Upper lobe of right lung (tissue), 1 donor: ENCODE results near the gene ABR. TPM values are rescaled to one million over a fixed set of nuclear protein-coding genes. Genes with fewer than 3 reads are reported as not detected.

Experiments used
- ATAC-seq: fragments of 200-7000 bp; cut with Tn5 transposase; one replicate; pipeline ENCODE4 v1.9.1; 2020; ENCODE audit warnings: mild to moderate bottlenecking, moderate library complexity
- DNase-seq: peaks from one replicate; pipeline ENCODE4 v3.0.0-alpha.2; 2020
- H3K27ac ChIP-seq: fragments of 200-600 bp; one replicate; pipeline ENCODE4 v1.8.0; 2022
- H3K27me3 ChIP-seq: fragments of 200-600 bp; one replicate; pipeline ENCODE4 v1.8.0; 2022; ENCODE audit warnings: mild to moderate bottlenecking
- H3K36me3 ChIP-seq: fragments of 200-600 bp; one replicate; pipeline ENCODE4 v1.8.0; 2022
- H3K4me1 ChIP-seq: fragments of 200-600 bp; one replicate; pipeline ENCODE4 v1.8.0; 2022
- H3K4me3 ChIP-seq: fragments of 200-600 bp; one replicate; pipeline ENCODE4 v1.8.0; 2022; ENCODE audit warnings: mild to moderate bottlenecking
- H3K9me3 ChIP-seq: fragments of 200-600 bp; one replicate; pipeline ENCODE4 v1.8.0; 2022
- intact Hi-C: fragments of 100-400 bp; cut with DNase I; formaldehyde crosslinking; loops from one replicate; pipeline ENCODE4 v1.11.0; 2022
- total RNA-seq: library from RNA; stranded (reverse); fragmentation: NEBNext Ultra II Directional; extraction: Animal tissue kit (Norgen Biotek cat#: 25700); gene quantifications from one replicate; pipeline ENCODE4 v1.2.1, GENCODE V29; 2021
- TF ChIP-seq, protein P1 (sequence below): fragments of 200-600 bp; IDR thresholded peaks from one replicate; pipeline ENCODE4 v1.8.0; 2022; ENCODE audit warnings: antibody characterized with exemption
- donor health status: DM: no; HTN: yes; CAD: no; lungs with severe emphysema.

Gene ABR
- total RNA-seq, 1 donor from 2014 or later: 185 TPM

GRCh38 chr17:1059131-1059795 is 120.5 kb downstream of the ABR start:
- Histone ChIP-seq H3K4me3 (no peak overlapping the region), H3K27ac (no peak overlapping the region), H3K36me3 (peaks cover 61% of the 10 kb centered on the region), H3K9me3 (no peaks in the 10 kb centered on the region), H3K4me1 (no peaks in the 10 kb centered on the region), H3K27me3 (no peaks in the 10 kb centered on the region)
- TF ChIP-seq, protein P1, sequence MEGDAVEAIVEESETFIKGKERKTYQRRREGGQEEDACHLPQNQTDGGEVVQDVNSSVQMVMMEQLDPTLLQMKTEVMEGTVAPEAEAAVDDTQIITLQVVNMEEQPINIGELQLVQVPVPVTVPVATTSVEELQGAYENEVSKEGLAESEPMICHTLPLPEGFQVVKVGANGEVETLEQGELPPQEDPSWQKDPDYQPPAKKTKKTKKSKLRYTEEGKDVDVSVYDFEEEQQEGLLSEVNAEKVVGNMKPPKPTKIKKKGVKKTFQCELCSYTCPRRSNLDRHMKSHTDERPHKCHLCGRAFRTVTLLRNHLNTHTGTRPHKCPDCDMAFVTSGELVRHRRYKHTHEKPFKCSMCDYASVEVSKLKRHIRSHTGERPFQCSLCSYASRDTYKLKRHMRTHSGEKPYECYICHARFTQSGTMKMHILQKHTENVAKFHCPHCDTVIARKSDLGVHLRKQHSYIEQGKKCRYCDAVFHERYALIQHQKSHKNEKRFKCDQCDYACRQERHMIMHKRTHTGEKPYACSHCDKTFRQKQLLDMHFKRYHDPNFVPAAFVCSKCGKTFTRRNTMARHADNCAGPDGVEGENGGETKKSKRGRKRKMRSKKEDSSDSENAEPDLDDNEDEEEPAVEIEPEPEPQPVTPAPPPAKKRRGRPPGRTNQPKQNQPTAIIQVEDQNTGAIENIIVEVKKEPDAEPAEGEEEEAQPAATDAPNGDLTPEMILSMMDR: no peak
- ATAC-seq (no peak), DNase-seq (no peak)
- intact Hi-C loops: no loop called here

GRCh38 chr17:1058423-1059130 is 121.2 kb downstream of the ABR start:
- Histone ChIP-seq H3K9me3 (no peaks in the 10 kb centered on the region), H3K36me3 (peaks cover 68% of the 10 kb centered on the region), H3K27me3 (no peaks in the 10 kb centered on the region), H3K4me3 (no peak overlapping the region), H3K27ac (no peak overlapping the region), H3K4me1 (no peaks in the 10 kb centered on the region)
- ATAC-seq (peak; percentile 78), DNase-seq (peak; percentile 88)
- TF ChIP-seq, protein P1: peak; percentile 73
- intact Hi-C loops: no loop called here

- peaks cover 68% of the 10 kb centered on the region for H3K36me3 ChIP-seq
- H3K4me3 ChIP-seq: no peak overlapping the region
- no peaks in the 10 kb centered on the region for H3K4me1 ChIP-seq
- intact Hi-C loops: no loop called here
- no peak for DNase-seq
- no peak for ATAC-seq
- no peaks in the 10 kb centered on the region for H3K9me3 ChIP-seq
- TF ChIP-seq, protein P1: no peak
- no peaks in the 10 kb centered on the region for H3K27me3 ChIP-seq
- H3K27ac ChIP-seq: no peak overlapping the region
These were observed 123.0 kb downstream of the ABR start for GRCh38 chr17:1056761-1057160.

- H3K27ac ChIP-seq: no peak overlapping the region
- peak; percentile 62 for ATAC-seq
- H3K4me3 ChIP-seq: no peak overlapping the region
- H3K36me3 ChIP-seq: peaks cover 65% of the 10 kb centered on the region
- intact Hi-C loops: no loop called here
- no peaks in the 10 kb centered on the region for H3K27me3 ChIP-seq
- H3K9me3 ChIP-seq: no peaks in the 10 kb centered on the region
- H3K4me1 ChIP-seq: no peaks in the 10 kb centered on the region
- TF ChIP-seq, protein P1: peak; percentile 76
- no peak for DNase-seq
These were observed 123.8 kb downstream of the ABR start for GRCh38 chr17:1055751-1056645.

GRCh38 chr17:1055231-1055630 is 124.5 kb downstream of the ABR start:
- ATAC-seq (no peak), DNase-seq (no peak)
- Histone ChIP-seq H3K9me3 (no peaks in the 10 kb centered on the region), H3K4me3 (no peak overlapping the region), H3K27ac (no peak overlapping the region), H3K36me3 (peaks cover 65% of the 10 kb centered on the region), H3K4me1 (no peaks in the 10 kb centered on the region), H3K27me3 (no peaks in the 10 kb centered on the region)
- TF ChIP-seq, protein P1: no peak
- intact Hi-C loops: no loop called here
